Esophagus muscularis mucosa (tissue), 4 donors: ENCODE measurements around the gene UGT1A1.

ENCODE experiments used
- CTCF ChIP-seq, 3 experiments: fragments of 200-600 bp in 2 of 3; fragments of 450-650 bp in 1 of 3; sonication (generic) in 2 of 3; IDR thresholded peaks; one replicate each; pipeline ENCODE4 v1.5.1; 2017 to 2019; ENCODE audit warnings: antibody characterized with exemption in 3 of 3, mild to moderate bottlenecking in 2 of 3, moderate library complexity in 1 of 3
- EP300 ChIP-seq: sonication (generic); formaldehyde crosslinking; IDR thresholded peaks from one replicate; pipeline ENCODE4 v1.6.1; 2017; ENCODE audit warnings: antibody characterized with exemption
- POLR2A ChIP-seq: fragments of 450-650 bp; IDR thresholded peaks from one replicate; pipeline ENCODE4 v1.6.1; 2017; ENCODE audit warnings: antibody characterized with exemption, moderate library complexity, mild to moderate bottlenecking, low read depth

- TF ChIP-seq EP300 (no peak), CTCF (IDR thresholded peaks at IDR 0.05) (no peak), POLR2A (no peak)
These were observed 61.6 kb downstream of the UGT1A1 start for GRCh38 chr2:233821709-233822100.
